NCI-H1105 treated with DMSO at 0.1 percent for 48 hours (cell line): ENCODE results near the gene ICAM5.
"Not testable (repeated sequence)": the region's sequence is repeated elsewhere in the genome, so short reads cannot be mapped to it uniquely, and the experiment has no call there.

Experiments used
- DNase-seq: peaks from one replicate; lab custom pipeline; 2025; lab: John Stamatoyannopoulos, UW

The ICAM5 gene

GRCh38 chr19:10320602-10321416, 31.1 kb downstream of the ICAM5 start:
- DNase-seq = no peak

- no peak for DNase-seq
These were observed 31.7 kb downstream of the ICAM5 start for GRCh38 chr19:10321417-10321797.

DNA sequence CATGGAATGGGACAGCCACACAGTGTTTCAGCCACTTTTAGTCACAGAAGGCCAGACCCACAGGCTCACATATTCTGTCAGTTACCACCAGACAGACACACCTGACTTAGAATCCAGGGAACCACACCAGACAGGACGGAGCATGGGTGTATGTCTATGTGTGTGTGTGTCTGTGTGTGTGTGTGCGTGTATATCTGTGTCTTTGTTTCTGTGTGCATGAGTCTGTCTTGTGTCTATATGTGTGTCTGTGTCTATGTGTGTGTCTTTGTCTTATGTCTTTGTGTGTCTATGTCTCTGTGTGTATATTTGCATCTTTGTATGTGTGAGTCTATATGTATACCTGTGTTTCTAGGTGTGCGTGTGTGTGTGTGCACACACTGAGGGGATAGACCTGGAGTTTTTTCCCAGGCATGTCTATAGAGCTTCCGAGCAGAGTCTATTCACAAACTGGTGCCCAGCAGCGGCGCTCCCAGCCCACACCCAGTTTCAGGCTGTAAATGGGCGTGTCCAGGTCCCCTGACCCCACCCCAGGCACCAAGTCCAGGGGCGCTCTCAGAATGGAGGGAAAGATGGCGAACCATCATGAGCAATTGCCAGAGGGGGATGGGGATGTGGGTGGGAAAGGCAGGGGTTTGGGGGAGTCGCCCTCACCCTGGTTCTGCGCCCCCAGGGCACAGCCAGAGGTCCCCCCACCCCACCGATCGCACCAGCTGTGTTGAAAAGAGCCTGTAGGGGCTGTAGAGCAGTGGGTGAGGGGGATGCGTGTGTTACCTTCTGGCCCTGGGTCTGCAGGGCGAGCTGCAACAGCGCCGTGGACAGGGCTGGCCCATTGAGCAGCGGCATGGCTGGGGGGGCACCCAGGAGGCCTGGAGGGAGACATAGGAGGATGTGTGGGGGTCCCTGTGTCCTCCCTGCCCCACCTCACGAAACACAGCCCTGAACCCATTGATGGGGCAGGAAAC, 32.4 kb downstream of the ICAM5 start:
- DNase-seq = no peak

GRCh38 chr19:10325732-10326131, 36.0 kb downstream of the ICAM5 start:
- no peak for DNase-seq

DNA sequence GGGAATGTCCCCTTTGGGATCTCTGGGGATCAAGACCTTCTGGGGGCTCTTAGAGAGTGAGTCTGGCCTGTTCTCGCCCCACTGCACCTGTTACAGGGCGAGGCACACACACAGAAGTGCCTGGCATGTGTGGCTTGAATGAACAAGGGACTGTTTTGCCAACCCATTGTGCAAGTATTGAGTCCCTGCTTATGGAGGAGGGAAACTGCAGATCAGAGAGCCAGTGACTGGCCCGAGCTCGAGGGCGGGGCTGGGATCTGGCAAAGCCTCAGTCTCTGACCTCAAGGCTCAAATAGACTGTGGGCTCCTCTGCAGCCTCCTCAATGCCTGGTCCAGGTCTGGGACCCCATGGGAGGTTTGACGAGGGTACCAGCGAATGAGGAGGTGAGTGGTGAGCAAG, 38.0 kb downstream of the ICAM5 start:
- DNase-seq = no peak

- no peak for DNase-seq
These were observed 39.0 kb downstream of the ICAM5 start for GRCh38 chr19:10328558-10329429.

DNA sequence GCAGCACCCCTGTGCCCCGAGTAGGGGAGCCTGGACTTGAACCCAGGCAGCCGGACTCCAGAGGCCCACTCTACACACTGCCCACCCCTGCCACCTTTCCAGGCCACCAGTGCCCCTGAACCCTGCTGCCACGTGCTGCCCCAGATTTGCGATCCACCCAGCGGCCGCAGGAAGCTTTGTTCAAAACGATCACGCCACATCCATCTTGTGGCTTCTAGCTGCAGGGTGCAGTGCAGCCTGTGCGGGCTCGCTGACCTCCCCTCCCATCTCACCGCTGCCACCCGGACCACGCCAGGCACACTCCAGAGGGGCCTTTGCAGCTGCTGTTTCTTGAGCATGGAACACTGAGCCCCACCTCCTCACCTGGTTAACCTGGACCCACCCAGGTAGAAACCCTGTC, 39.8 kb downstream of the ICAM5 start:
- no peak for DNase-seq

DNA sequence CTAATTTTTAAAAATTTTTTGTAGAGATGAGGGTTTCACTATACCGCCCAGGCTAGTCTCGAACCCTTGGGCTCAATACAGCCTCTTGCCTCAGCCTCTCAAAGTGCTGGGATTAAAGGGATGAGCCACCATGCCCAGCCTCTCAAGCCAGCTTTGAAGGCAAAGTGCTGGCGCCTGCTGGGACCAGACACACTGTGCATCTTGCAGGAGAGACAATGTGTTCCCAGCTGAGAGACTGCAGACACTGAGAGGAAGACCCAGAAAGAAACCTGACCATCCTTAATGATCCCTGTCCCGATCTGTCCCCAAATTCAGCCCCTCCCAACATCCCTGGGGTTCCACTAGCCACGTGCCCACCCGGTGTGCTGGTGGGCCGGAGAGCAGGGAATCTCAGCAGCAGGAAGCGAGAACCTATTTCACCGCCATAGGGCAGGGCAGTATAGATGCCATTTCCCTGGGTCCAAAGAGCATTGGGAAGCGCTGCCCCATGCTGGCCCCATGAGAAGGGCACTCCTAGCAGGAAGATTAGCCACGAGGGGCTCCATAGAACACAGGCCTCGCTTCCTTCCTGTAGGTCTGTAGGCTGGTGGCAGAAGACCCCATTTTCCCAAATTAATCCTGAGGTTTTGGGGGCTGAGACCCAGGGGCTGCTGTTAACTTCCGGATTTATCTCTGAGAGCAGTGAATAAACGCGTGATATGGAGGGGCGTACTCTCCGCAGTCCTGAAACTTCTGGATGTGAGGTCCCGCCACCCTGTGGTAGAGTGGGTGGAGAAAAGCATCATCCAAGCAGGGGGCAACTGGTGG, 42.6 kb downstream of the ICAM5 start:
- no peak for DNase-seq

- DNase-seq = peak; percentile 95
These were observed 43.4 kb downstream of the ICAM5 start, which contains the start of gene RAVER1 for GRCh38 chr19:10332965-10333757. TSS of gene RAVER1 (minus strand) at chr19:10333529. CDS start at chr19:10333507, 22 bp downstream.

- no peak for DNase-seq
These were observed 44.2 kb downstream of the ICAM5 start for GRCh38 chr19:10333758-10334587.

DNA sequence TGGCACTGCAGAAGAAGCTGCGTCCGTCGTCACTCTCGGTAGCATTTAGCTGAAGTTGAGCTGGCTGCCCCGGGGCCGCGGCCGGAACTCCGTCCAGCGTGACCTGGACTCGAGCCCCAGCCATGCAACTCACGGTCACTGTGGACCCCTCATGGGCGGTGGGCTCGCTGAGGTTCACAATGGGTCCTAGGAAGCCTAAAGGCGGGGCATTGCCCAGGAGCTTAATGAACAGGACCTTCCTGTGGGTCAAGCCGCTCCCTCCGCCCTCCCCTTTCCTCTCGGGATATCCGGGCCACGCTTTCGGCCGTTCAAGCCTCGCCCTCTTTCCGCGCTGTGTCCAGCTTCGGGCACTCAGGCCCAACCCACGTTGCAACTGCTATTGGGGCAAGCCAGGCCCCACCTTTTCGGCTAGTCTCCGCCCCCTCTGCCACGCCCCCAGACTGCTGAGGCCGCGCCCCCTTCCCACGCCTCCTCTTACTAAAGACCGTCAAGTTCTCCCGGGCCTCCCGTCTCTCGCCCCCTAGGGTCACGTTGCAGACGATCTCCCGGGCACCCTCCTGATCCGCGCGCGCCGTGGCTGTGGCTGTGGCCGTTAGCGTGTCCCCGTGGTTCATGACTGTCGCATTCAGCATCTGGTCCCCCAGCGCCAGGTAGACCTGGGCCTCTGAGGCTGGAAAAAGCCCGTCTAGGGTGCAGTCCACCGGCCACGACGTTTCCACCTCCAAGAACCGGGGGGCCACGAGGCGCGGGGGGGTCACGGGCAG, 45.0 kb downstream of the ICAM5 start:
- DNase-seq = peak; percentile 49

DNA sequence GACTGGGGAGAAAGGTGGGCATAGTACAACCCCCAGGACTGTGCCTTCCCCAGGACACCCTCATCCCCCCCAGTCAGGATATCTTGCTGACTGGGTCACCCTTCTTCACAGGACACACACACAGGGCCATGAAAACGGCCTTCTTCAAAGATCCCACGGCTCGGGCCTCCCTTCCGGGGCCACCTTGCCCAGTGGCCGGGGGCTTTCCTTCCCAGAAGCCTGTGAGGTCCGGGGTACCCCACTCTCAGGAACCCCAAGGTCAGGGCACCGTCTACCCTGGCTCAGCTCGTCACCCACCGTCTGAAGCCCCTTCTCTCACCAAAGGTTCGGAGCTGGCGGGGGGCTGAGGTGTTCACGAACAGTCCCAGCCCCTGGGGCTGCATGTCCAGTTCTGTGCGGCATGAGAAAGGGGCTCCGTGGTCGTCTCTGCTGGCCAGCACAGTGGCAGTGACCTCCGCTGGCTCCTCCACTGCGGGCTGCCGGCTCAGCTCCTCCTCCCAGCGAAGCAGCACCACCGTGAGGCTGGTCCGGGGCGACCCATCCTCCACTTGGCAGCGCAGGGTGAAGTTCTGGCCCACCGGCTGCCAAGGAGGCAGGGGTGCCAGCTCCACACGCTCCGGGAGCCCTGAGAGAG, 45.7 kb downstream of the ICAM5 start:
- DNase-seq = no peak

DNA sequence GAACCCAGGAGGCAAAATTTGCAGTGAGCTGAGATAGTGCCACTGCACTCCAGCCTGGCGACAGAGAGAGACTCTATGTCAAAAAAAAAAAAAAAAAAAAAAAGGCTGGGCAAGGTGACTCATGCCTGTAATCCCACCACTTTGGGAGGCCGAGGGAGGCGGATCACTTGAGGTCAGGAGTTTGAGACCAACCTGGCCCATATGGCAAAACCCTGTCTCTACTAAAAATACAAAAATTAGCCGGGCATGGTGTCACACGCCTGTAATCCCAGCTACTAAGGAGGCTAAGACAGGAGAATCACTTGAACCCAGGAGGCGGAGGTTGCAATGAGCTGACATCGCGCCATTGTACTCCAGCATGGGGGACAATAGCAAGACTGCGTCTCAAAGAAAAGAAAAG, 47.0 kb downstream of the ICAM5 start:
- DNase-seq = not testable (repeated sequence)

GRCh38 chr19:10338940-10339339, 49.2 kb downstream of the ICAM5 start:
- DNase-seq = no peak

- DNase-seq = no peak
These were observed 49.7 kb downstream of the ICAM5 start, which contains the start of gene ICAM3 for GRCh38 chr19:10339380-10339960. TSS of gene ICAM3 (minus strand) at chr19:10339624. CDS start at chr19:10339614, 10 bp downstream.

GRCh38 chr19:10339977-10340376, 50.2 kb downstream of the ICAM5 start:
- no peak for DNase-seq

GRCh38 chr19:10343495-10343894, 53.7 kb downstream of the ICAM5 start:
- no peak for DNase-seq

DNA sequence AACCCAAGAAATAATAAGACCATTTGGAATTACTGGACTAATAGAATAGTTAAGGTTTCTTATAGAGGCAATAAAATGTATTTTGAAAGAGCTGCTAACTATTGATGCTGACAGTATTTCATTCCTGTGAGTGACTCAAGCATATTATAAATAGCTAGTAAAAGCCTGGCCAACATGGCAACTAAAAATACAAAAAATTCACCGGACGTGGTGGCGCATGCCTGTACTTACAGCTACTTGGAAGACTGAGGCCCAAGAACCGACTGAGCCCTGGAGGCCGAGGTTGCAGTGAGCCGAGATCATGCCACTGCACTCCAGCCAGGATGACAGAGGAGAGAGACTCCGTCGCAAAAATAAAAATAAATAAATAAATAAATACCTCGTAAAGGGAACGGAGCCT, 55.0 kb downstream of the ICAM5 start:
- no peak for DNase-seq
